Suprapubic skin (tissue), 3 donors: Measurements from ENCODE around the gene SYDE2.

ENCODE experiments used
- POLR2A ChIP-seq, 2 donors: fragments of 450-650 bp; IDR thresholded peaks; one replicate each; pipeline ENCODE4 v1.6.1; 2017; ENCODE audit warnings: antibody characterized with exemption in 2 of 2, mild to moderate bottlenecking in 2 of 2, moderate library complexity in 2 of 2
- TF ChIP-seq, protein P1 (sequence below), 2 donors: fragments of 200-600 bp in 1 of 2; fragments of 450-650 bp in 1 of 2; sonication (generic) in 1 of 2; IDR thresholded peaks; one replicate each; pipeline ENCODE4 v1.5.1; 2016 to 2019; ENCODE audit warnings: antibody characterized with exemption in 2 of 2, mild to moderate bottlenecking in 1 of 2, moderate library complexity in 1 of 2

DNA sequence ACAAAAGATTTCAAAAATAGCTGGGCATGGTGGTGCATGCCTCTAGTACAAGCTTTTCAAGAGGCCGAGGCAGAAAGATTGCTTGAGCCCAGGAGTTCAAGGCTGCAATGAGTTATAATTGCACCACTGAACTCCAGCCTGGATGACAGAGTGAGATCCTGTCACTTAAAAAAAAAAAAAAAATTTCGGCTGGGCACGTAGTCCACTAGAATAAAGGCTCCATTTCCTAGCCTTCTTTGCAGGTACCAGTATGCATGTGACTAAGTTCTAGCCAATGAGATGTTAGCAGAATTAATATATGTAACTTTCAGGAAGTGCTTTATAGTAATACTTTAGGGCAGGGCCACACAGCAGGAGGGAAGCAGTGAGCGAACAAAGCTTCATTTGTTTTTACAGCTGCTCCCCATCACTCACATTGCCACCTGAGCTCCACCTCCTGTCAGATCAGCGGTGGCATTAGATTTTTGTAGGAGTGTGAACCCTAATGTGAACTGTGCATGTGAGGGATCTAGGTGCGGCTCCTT lies 28.8 kb upstream of the SYDE2 start:
- TF ChIP-seq, protein P1, sequence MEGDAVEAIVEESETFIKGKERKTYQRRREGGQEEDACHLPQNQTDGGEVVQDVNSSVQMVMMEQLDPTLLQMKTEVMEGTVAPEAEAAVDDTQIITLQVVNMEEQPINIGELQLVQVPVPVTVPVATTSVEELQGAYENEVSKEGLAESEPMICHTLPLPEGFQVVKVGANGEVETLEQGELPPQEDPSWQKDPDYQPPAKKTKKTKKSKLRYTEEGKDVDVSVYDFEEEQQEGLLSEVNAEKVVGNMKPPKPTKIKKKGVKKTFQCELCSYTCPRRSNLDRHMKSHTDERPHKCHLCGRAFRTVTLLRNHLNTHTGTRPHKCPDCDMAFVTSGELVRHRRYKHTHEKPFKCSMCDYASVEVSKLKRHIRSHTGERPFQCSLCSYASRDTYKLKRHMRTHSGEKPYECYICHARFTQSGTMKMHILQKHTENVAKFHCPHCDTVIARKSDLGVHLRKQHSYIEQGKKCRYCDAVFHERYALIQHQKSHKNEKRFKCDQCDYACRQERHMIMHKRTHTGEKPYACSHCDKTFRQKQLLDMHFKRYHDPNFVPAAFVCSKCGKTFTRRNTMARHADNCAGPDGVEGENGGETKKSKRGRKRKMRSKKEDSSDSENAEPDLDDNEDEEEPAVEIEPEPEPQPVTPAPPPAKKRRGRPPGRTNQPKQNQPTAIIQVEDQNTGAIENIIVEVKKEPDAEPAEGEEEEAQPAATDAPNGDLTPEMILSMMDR (IDR thresholded peaks at IDR 0.05) = no peak
- TF ChIP-seq POLR2A (IDR thresholded peaks at IDR 0.05) = no peak
